ENCODE data around the gene HRH1.

GRCh38 chr3:11118181-11118682, 36.1 kb upstream of the HRH1 start:
- TF ChIP-seq POLR2AphosphoS5 (IDR thresholded peaks at IDR 0.05; ENCODE audit: low read depth, low read length) (no peak), CTCF (IDR thresholded peaks at IDR 0.05 in 2 of 3, conservative IDR thresholded peaks at IDR 0.05 in 1 of 3; ENCODE audit: borderline replicate concordance in 1 of 3, insufficient read depth in 1 of 3, low read depth in 2 of 3, low read length in 2 of 3) (no peak), EZH2 (IDR thresholded peaks at IDR 0.05) (no peak), SIN3A (IDR thresholded peaks at IDR 0.05; ENCODE audit: low read depth) (no peak), POLR2A (IDR thresholded peaks at IDR 0.05; ENCODE audit: borderline replicate concordance, extremely low read depth, insufficient read depth, insufficient read length) (no peak), JUND (IDR thresholded peaks at IDR 0.05) (no peak), ZNF274 (IDR thresholded peaks at IDR 0.05; ENCODE audit: low read depth, low read length) (no peak), REST (IDR thresholded peaks at IDR 0.05; ENCODE audit: low read depth) (no peak), RAD21 (IDR thresholded peaks at IDR 0.05; ENCODE audit: low read depth) (no peak), CBX3 (IDR thresholded peaks at IDR 0.05; ENCODE audit: low read depth) (no peak), CEBPB (IDR thresholded peaks at IDR 0.05; ENCODE audit: low read depth) (no peak), ZBTB33 (IDR thresholded peaks at IDR 0.05; ENCODE audit: extremely low read depth, insufficient replicate concordance, low read length) (no peak), ATF3 (IDR thresholded peaks at IDR 0.05) (no peak)

Measured in HCT116 (cell line).